Upper lobe of right lung (tissue), 1 donor: ENCODE measurements around the gene GNG12. TPM values are rescaled to one million over a fixed set of nuclear protein-coding genes. Genes with fewer than 3 reads are reported as not detected.

Experiments
- ATAC-seq: fragments of 200-7000 bp; cut with Tn5 transposase; one replicate; pipeline ENCODE4 v1.9.1; 2020; ENCODE audit warnings: mild to moderate bottlenecking, moderate library complexity
- DNase-seq: peaks from one replicate; pipeline ENCODE4 v3.0.0-alpha.2; 2020
- H3K27ac ChIP-seq: fragments of 200-600 bp; one replicate; pipeline ENCODE4 v1.8.0; 2022
- H3K27me3 ChIP-seq: fragments of 200-600 bp; one replicate; pipeline ENCODE4 v1.8.0; 2022; ENCODE audit warnings: mild to moderate bottlenecking
- H3K36me3 ChIP-seq: fragments of 200-600 bp; one replicate; pipeline ENCODE4 v1.8.0; 2022
- H3K4me1 ChIP-seq: fragments of 200-600 bp; one replicate; pipeline ENCODE4 v1.8.0; 2022
- H3K4me3 ChIP-seq: fragments of 200-600 bp; one replicate; pipeline ENCODE4 v1.8.0; 2022; ENCODE audit warnings: mild to moderate bottlenecking
- H3K9me3 ChIP-seq: fragments of 200-600 bp; one replicate; pipeline ENCODE4 v1.8.0; 2022
- intact Hi-C: fragments of 100-400 bp; cut with DNase I; formaldehyde crosslinking; loops from one replicate; pipeline ENCODE4 v1.11.0; 2022
- total RNA-seq: library from RNA; stranded (reverse); fragmentation: NEBNext Ultra II Directional; extraction: Animal tissue kit (Norgen Biotek cat#: 25700); gene quantifications from one replicate; pipeline ENCODE4 v1.2.1, GENCODE V29; 2021
- TF ChIP-seq, protein P1 (sequence below): fragments of 200-600 bp; IDR thresholded peaks from one replicate; pipeline ENCODE4 v1.8.0; 2022; ENCODE audit warnings: antibody characterized with exemption
- donor health status: DM: no; HTN: yes; CAD: no; lungs with severe emphysema.

The GNG12 gene
- total RNA-seq, 1 donor from 2014 or later: 59.8 TPM

DNA sequence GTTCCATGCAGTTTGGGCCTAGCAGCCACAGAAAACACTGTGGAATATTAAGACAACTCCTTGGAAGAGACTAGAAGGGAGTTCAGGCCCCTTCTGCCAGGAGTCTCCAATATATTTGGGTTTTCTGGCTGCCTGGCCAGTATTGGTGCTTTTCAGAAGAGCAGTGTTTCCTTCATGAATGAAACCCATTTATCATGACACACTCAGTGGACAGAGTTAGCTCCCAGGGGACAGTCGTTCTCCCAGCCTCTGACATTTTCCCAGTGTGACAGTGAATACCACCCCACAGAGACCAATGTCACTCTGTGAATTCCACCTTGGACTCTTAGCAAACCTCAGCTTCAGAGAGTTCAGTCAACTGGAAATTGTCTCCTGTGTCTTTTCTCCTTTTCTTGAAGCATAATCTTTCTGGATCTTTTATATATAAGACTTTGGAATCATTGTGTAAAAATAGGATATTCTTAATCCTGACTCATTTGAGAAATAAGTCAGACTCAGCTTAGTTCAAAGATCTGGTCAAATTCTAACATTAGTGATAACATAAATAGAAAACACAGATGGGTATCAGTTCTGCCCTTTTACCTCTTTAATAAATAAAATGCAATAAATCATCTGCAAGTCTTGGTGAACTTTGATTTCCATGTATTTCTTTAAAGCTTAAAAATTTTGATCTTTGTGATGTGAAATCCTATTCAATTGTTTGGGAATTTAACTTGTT lies 40.4 kb downstream of the GNG12 start:
- H3K27ac ChIP-seq: peak overlapping the region; percentile 40
- H3K27me3 ChIP-seq: no peaks in the 10 kb centered on the region

DNA sequence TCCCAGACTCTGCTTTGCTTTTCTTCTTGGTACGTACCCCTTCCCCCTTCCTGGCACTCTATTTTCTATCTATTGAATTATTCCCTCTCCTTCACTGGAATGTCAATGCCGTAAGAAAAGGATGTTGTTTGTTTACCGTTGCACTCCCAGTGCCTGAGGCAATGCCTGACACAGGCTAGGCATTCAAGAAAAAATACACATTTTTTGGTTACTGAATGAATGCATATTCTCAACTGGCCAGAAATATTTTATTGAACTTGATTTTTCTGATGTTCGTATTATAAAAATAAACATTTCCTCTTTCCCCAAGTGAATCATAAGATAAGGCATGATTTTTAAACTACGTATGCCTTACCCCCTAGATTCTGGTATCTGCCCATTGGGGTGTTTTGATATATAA lies 41.2 kb downstream of the GNG12 start:
- H3K36me3 ChIP-seq: no peaks in the 10 kb centered on the region
- no peaks in the 10 kb centered on the region for H3K27me3 ChIP-seq
- DNase-seq (no peak), ATAC-seq (no peak)
- TF ChIP-seq, protein P1, sequence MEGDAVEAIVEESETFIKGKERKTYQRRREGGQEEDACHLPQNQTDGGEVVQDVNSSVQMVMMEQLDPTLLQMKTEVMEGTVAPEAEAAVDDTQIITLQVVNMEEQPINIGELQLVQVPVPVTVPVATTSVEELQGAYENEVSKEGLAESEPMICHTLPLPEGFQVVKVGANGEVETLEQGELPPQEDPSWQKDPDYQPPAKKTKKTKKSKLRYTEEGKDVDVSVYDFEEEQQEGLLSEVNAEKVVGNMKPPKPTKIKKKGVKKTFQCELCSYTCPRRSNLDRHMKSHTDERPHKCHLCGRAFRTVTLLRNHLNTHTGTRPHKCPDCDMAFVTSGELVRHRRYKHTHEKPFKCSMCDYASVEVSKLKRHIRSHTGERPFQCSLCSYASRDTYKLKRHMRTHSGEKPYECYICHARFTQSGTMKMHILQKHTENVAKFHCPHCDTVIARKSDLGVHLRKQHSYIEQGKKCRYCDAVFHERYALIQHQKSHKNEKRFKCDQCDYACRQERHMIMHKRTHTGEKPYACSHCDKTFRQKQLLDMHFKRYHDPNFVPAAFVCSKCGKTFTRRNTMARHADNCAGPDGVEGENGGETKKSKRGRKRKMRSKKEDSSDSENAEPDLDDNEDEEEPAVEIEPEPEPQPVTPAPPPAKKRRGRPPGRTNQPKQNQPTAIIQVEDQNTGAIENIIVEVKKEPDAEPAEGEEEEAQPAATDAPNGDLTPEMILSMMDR: no peak
- intact Hi-C loops: no loop called here
- H3K4me1 ChIP-seq: peaks cover 29% of the 10 kb centered on the region
- no peak overlapping the region for H3K4me3 ChIP-seq
- H3K27ac ChIP-seq: peak overlapping the region; percentile 40
- no peaks in the 10 kb centered on the region for H3K9me3 ChIP-seq

More for the DNA sequence above, 40.4 kb downstream of the GNG12 start:
- Histone ChIP-seq H3K9me3 (no peaks in the 10 kb centered on the region), H3K36me3 (no peaks in the 10 kb centered on the region), H3K4me1 (peaks cover 29% of the 10 kb centered on the region), H3K4me3 (no peak overlapping the region)
- TF ChIP-seq, protein P1: no peak
- no peak for DNase-seq
- ATAC-seq: no peak
- intact Hi-C loops: no loop called here

DNA sequence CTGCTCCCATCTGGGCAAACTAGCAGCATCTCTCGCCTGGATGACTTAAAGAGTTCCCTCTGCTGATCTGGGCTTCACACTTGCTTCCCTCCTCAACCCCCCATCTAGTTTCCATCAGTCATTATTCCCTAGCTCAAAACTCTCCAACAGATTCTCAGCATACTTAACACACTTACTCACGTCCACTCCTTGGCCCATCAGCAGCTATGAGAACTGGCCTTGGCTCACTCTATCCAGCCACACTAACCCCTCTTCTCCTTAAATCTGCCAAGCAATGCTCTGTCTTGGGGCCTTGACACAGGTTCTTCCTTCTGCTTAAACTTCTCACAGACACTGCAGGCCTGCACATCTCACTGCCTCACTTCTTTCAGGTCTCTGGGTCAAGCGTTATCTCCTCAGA lies 41.6 kb downstream of the GNG12 start:
- intact Hi-C loops: no loop called here
- no peak overlapping the region for H3K4me3 ChIP-seq

GRCh38 chr1:67791261-67791660 lies 42.0 kb downstream of the GNG12 start:
- no peak overlapping the region for H3K4me3 ChIP-seq
- TF ChIP-seq, protein P1: no peak
- ATAC-seq (no peak), DNase-seq (no peak)
- H3K27me3 ChIP-seq: no peaks in the 10 kb centered on the region
- H3K27ac ChIP-seq: no peak overlapping the region
- peaks cover 29% of the 10 kb centered on the region for H3K4me1 ChIP-seq
- no peaks in the 10 kb centered on the region for H3K9me3 ChIP-seq
- intact Hi-C loops: no loop called here
- no peaks in the 10 kb centered on the region for H3K36me3 ChIP-seq

More for the DNA sequence above, 41.6 kb downstream of the GNG12 start:
- DNase-seq: no peak
- H3K27ac ChIP-seq: peak overlapping the region; percentile 40
- H3K27me3 ChIP-seq: no peaks in the 10 kb centered on the region
- ATAC-seq: peak; percentile 76
- TF ChIP-seq, protein P1: no peak
- no peaks in the 10 kb centered on the region for H3K9me3 ChIP-seq
- H3K36me3 ChIP-seq: no peaks in the 10 kb centered on the region
- peaks cover 29% of the 10 kb centered on the region for H3K4me1 ChIP-seq

- DNase-seq: no peak
- intact Hi-C loops: no loop called here
- Histone ChIP-seq H3K27me3 (no peaks in the 10 kb centered on the region), H3K4me1 (peaks cover 27% of the 10 kb centered on the region), H3K36me3 (no peaks in the 10 kb centered on the region), H3K27ac (no peak overlapping the region), H3K9me3 (no peaks in the 10 kb centered on the region), H3K4me3 (no peak overlapping the region)
- no peak for ATAC-seq
- TF ChIP-seq, protein P1: no peak
Measured at GRCh38 chr1:67790201-67790692, 43.0 kb downstream of the GNG12 start.
